ENCODE data around the gene EXD1.

DNA sequence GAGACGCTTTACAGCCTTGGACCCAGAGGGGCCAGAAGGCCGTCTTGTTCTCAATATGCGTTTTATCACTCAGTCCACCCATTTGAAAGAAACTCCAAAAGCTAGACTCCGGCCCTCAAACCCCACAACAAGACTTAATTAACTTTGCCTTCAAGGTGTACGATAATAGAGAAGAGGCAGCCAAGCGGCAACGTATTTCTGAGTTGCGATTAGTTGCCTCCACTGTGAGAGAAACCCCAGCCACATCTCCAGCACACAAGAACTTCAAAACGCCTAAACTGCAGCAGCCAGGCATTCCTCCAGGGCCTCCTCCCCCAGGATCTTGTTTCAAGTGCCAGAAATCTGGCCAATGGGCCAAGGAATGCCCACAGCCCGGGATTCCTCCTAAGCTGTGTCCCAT lies 97.1 kb downstream of the EXD1 start:
- TF ChIP-seq, protein P1, sequence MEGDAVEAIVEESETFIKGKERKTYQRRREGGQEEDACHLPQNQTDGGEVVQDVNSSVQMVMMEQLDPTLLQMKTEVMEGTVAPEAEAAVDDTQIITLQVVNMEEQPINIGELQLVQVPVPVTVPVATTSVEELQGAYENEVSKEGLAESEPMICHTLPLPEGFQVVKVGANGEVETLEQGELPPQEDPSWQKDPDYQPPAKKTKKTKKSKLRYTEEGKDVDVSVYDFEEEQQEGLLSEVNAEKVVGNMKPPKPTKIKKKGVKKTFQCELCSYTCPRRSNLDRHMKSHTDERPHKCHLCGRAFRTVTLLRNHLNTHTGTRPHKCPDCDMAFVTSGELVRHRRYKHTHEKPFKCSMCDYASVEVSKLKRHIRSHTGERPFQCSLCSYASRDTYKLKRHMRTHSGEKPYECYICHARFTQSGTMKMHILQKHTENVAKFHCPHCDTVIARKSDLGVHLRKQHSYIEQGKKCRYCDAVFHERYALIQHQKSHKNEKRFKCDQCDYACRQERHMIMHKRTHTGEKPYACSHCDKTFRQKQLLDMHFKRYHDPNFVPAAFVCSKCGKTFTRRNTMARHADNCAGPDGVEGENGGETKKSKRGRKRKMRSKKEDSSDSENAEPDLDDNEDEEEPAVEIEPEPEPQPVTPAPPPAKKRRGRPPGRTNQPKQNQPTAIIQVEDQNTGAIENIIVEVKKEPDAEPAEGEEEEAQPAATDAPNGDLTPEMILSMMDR (IDR thresholded peaks at IDR 0.05): no peak
- TF ChIP-seq ZNF416 (CRISPR knock-in tag; IDR thresholded peaks at IDR 0.05) (no peak), TCF7 (CRISPR knock-in tag; IDR thresholded peaks at IDR 0.05; ENCODE audit: low read depth) (no peak), ZNF219 (CRISPR knock-in tag; IDR thresholded peaks at IDR 0.05; ENCODE audit: borderline replicate concordance) (no peak), ELF4 (CRISPR knock-in tag; IDR thresholded peaks at IDR 0.05; ENCODE audit: low read depth) (no peak), JUN (CRISPR knock-in tag; IDR thresholded peaks at IDR 0.05) (no peak), TEAD1 (CRISPR knock-in tag; IDR thresholded peaks at IDR 0.05) (no peak)
- TF ChIP-seq, protein P2, sequence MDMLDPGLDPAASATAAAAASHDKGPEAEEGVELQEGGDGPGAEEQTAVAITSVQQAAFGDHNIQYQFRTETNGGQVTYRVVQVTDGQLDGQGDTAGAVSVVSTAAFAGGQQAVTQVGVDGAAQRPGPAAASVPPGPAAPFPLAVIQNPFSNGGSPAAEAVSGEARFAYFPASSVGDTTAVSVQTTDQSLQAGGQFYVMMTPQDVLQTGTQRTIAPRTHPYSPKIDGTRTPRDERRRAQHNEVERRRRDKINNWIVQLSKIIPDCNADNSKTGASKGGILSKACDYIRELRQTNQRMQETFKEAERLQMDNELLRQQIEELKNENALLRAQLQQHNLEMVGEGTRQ (CRISPR knock-in tag; IDR thresholded peaks at IDR 0.05): no peak
